NK-92 treated with Interleukin-12 subunit alpha and Interleukin-12 subunit beta, amount 100 ng/mL, for 24 hours (cell line): ENCODE results near the gene TNFAIP8L2.
"Not testable (repeated sequence)": the region's sequence is repeated elsewhere in the genome, so short reads cannot be mapped to it uniquely, and the experiment has no call there.

Experiments used
- DNase-seq: peaks from one replicate; lab custom pipeline; 2025; lab: John Stamatoyannopoulos, UW

Gene TNFAIP8L2

DNA sequence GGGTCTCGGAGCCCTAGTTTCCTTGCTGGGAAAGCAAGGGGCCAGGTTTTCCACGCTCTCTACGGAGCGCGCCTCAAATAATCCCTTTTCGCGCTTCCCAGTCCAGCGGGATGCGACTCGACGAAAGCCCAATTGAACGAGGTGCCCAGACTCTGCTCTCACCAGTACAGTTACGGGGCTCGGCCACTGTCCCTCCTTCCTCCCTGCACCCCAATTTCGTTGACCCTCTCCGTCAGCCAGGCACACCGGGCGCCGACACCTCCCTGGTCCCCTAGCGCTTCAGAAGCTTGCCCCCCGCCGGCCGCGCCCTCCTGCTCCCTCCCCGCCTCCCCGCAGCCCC, 10.4 kb upstream of the TNFAIP8L2 start:
- no peak for DNase-seq

DNA sequence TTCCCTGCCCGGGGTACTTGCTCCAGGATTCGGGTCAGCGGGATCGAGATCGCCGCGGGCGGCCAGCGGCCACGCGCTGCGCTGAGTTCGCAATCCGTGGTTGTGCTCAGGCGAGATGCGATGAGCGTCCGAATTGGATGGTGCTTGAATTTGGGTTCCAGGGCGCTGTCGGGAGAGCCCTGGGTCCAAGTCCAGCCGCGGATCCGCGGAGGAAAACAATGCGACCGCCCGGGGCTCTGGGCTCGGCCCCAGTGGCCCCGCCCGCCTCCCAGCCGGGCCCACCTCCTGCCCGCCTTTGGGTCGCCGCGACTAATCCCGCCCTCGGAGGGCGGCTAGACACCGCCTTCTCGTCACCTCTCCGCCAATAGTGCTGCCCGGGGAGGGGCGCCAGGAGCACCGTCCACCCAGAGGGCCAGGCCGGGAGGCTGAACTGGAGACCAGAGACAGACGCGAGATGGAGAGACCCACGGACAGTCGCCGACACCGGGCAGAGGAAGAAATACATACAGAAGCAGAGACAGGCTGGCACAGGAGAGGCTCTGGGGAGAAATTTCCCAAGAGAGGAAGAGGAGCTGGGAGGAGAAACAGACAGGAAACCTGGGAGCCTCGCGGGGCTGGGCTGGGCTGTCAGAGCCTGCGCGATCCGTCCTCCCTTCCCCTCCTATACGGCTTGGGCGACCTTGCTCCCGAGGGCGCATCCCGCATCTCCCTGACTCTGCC, 9.9 kb upstream of the TNFAIP8L2 start, which contains the start of gene SEMA6C:
TSS of gene SEMA6C (minus strand) at position 220 of the 720 bp plus-strand sequence. CDS start 4,010 bp downstream, outside the sequence.
- DNase-seq: peak; percentile 34

DNA sequence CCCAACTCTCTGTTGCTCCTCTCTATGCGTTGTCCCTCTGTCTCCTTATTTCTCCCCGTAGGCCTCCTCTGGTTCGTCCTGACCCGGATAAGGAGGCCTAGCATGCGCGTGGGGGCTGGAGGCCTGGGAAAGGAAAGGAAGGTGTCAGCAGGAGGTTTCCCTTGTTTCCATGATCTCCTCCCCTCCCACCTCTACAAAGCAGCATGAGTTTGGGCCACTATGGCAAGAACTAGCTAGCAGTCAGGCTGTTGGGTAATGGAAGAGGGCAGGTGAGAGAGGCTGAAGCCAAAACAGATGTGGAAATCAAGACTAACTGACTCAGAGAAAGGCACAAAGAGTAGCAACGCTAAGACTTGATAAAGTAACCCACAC, 9.3 kb upstream of the TNFAIP8L2 start:
- no peak for DNase-seq

DNA sequence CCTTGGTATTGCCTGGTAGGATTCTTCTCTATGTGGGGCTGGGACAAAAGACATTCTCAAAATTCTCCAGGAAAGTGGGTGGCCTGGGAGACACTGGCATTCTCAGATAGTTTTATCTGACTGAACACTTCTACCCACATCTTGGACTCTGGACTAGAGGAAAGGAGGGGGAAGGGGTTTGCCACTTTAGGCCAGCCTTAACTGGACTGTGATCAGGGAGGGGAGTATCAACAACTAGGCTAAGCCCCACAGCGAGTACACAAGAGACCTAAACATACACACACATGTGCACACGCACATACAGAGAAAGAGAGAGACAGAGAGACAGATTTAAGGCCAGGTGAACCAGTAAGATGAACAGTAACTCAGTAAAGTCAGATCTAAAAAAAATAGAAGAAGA, 8.8 kb upstream of the TNFAIP8L2 start:
- no peak for DNase-seq

DNA sequence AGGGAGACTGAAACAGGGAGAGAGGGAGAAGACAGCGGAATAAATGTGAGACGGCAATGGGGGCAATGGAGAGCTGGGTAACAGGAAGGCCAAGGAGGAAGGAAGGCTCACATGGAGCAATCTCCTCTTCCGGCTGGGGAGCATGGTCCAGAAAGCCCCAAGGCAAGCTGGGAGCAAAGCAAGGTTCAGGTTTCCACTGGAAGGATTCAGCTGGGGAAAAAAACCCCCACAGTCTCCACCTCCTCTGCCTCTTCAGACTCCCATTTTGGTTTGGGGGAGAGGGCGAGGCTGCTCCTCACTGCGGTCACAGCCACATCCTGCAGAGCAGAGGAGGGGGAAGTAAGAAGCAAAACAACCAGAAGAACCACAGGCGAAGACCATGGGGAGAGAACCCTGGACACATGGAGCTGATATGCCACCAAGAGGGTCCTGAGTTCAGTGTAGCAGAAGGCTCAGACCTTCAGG, 650 bp downstream of the TNFAIP8L2 start:
- no peak for DNase-seq

DNA sequence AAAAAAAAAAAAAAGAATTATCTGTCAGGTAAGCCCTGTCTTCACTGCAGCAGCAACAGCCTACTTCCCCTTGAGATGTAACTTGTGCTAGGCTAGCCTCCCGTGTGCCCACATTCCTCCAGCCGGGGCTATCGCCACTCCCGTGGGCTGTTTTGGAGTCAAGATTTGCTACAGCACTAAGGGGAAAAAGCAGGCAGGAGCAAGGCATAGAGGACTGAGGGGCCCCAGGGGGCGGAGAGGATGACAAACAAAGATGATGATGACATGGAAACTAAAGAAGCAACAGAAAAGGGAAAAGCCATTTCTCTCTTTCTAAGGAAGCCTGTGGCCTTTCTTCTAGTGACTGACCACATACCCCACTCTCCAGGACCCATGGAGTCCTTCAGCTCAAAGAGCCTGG, 1.9 kb downstream of the TNFAIP8L2 start:
- no peak for DNase-seq

DNA sequence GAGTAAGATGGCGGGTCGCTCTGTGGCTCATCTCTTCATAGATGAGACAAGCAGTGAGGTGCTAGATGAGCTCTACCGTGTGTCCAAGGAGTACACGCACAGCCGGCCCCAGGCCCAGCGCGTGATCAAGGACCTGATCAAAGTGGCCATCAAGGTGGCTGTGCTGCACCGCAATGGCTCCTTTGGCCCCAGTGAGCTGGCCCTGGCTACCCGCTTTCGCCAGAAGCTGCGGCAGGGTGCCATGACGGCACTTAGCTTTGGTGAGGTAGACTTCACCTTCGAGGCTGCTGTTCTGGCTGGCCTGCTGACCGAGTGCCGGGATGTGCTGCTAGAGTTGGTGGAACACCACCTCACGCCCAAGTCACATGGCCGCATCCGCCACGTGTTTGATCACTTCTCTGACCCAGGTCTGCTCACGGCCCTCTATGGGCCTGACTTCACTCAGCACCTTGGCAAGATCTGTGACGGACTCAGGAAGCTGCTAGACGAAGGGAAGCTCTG, 2.4 kb downstream of the TNFAIP8L2 start:
- DNase-seq: no peak

DNA sequence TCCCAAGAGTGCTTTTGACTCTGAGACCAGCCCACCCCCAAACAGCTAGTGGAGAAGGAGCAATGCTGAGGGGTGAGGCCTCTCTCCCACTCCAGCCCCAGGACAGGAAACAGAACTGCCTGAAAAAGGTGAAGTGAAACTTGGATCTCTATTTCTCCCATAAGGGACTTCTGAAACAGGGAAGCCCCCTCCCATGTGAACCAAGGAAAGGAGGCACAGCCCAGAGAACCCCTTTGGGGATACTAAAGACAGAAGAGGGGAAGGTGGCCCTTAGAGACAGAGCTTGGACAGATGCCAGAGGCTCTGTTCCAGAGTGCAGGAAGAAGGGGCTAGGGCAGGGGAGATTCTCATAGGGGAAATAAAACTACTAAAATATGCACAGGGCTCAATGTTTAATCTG, 2.9 kb downstream of the TNFAIP8L2 start:
- DNase-seq: no peak

DNA sequence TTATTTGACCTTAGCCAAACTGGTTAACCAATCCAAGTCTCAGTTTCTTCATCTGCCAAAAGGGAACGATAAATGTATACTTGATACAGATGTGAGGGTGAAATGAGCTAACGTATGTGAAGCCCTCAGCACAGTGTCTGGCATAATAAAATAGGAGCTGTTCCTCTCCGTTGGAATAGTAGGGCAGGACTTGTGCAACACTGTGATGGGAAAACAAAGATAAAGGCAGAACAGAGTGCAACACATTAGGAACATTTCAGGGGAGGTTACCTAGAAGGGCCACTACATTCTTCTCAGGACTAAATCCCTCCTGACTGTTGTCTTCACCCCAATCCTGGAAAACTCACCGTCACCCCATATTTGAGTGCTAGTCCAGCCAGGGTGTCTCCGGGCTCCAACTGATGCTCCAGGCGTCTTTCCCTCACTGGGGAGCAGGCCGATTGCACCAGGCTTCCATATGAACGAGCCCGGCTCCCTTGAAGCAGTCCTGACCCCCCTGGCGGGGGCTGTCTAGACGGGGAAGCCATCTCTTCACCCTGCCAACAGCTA, 8.4 kb downstream of the TNFAIP8L2 start:
- DNase-seq: no peak

DNA sequence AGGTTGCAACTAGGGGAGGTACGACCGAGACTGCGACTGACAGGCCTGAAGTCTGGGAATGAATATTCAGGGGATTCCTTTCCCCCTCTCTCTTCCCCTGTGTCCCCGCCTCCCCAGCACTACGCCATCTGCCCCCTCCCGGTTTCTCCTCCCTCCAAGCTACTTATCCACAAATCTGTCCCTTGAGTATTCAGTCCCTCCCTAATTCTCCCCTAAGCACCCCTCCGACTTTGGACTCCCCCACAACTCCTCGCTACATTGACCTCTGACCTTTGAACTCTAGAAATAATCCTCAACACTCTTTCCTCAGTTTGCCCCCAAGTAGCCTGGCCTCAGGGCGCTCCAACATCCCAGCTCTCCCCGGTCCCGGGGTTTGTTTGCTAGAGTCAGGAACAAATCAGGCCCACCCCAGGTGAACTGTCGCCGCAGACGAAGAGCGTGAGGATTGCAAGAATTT, 8.9 kb downstream of the TNFAIP8L2 start:
- DNase-seq: no peak

DNA sequence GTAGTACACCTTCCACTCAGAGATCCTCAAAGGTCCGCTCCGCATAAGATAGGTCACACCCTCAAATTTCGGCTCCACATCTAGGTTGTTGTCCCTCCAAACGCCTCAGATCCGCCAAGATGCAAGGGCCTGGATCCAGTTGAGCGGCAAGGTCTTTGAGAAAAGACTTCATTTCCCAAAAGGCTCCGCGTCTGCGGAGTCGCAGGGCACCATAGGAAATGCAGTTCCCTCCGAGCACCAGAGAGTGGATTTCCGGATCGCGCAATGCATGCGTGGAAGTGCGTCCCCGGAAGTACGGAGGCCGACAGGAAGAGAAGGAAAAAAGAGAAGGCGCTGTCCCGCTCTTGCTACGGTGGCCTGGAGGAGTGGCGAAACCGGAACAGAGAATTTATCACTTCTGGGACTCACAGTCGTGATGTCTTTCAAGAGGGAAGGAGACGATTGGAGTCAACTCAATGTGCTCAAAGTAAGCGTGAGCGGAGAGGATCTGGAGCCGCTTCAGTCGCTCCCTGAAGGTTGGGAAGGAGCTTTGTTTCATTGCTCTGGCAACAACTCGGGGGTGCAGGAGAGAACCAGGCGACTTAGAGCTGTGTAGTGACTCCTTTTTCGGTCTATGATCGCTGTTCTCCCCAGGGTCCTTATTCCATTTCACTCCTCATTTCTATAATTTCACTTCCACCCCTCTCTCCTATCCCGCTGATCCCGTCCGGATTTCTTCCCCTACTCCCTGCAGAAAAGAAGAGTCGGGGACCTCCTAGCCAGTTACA, 9.5 kb downstream of the TNFAIP8L2 start, which contains the start of the genes LYSMD1 and SCNM1:
TSS of gene LYSMD1 (minus strand) at position 165 of the 767 bp plus-strand sequence. CDS start 644 bp downstream, outside the sequence.
TSS of gene SCNM1 (plus strand) at position 407 of the 767 bp plus-strand sequence. CDS start at position 416, 9 bp downstream.
- DNase-seq: peak; percentile 94

DNA sequence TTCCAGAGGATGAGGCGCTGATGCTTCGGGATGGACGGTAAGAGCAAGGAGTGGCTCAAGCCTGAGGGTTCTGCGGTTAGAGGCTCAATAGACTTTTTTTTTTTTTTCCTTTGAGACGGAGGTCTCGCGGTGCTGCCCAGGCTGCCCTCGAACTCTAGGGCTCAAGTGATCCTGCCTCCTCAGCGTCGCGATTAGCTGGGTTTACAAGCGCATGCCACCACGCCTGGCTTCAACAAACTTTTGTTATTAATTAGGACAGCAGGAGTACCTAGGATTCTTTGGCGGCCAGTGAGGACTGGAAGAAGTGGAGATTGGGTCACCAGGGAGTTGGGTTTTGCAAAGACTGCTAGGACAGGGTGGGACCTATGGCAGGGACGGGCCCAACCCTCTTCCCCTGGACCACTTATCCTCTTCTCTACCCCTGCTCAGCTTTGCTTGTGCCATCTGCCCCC, 10.1 kb downstream of the TNFAIP8L2 start:
- no peak for DNase-seq

DNA sequence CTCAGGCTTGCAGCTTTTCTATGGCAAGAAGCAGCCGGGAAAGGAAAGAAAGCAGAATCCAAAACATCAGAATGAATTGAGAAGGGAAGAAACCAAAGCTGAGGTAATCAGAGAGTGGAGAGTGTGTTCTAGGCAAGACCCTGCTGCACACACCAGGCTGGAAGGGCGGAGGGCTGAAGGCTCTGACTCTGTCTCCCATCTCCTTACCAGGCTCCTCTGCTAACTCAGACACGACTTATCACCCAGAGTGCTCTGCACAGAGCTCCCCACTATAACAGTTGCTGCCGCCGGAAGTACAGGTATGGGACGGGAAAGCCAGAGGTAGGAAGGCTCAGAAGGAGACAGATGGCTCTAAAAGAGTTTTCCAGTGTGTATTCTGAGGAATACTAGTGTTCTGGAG, 10.7 kb downstream of the TNFAIP8L2 start:
- no peak for DNase-seq

DNA sequence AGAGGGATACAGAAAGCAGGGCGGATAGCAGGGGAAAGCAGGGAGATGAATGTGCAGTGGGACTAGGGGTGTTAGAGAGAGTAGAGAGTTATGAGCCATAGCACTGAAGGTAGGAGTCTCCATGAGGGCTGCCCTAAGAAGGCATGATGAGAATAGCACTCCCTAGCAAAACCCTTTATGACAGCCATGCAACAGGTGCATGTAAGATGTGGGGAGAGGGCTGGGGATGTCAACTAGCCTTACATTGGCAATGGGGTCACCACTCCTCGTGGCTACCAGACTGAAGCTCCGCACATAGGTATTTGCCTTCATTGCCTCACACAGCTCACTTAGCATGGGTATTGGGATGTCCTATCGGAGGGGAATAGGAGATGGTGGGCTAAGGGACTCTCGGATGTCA, 14.7 kb downstream of the TNFAIP8L2 start:
- DNase-seq: no peak

DNA sequence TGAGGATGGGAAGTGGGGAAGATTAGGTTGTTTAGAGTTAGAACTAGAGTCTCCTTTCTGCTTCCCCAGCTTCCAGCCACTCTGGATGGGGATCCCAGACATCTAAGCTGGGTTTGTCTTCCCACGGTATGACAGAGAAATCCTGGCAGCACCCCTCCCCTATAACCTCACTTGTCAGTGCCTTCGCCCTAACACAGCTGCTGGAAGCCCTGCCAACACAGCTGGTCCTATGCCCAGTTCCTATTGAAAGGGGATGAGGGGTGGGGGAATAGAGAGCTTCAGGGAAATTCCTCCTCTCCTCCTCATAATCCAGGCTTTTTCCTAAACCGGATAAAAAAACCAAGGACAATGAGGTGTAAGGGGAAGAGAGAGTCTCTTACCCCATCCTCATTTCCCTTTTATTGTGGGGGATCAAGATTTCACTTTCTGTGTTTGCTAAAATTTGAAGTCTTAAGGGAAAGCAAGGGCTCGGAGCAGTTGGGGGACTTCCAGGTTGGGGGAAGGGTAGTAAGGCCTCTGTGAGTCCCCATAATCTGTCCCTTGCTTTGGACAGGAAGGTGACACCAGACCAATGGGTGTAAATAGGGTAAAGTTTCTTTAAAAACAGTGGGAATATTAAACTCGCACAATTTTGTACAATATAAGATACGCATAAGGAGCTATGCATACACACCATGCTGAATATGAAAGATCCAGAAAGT, 18.7 kb downstream of the TNFAIP8L2 start:
- DNase-seq: no peak

DNA sequence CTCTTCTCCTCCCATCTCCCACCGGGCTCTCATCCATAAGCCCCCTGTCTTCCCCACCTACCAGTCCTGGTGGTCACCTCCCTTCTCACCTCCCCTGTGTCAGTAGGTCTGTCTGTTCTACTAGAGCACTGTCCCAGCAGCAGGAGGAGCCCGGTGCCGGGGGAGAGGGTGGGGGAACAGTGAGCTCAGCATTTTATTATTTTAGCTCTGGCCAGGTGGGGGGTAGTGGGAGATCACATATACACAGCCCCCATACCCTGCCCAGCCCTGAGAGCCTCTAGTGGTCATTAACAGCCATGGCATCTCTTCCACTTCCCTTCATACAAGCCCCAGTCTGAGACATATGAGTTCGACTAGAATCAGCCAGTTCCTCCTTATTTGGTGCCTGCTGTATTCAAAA, 19.4 kb downstream of the TNFAIP8L2 start, which contains the start of gene TMOD4:
TSS of gene TMOD4 (minus strand) at position 119 of the 400 bp plus-strand sequence. CDS start 1,106 bp downstream, outside the sequence.
- no peak for DNase-seq

DNA sequence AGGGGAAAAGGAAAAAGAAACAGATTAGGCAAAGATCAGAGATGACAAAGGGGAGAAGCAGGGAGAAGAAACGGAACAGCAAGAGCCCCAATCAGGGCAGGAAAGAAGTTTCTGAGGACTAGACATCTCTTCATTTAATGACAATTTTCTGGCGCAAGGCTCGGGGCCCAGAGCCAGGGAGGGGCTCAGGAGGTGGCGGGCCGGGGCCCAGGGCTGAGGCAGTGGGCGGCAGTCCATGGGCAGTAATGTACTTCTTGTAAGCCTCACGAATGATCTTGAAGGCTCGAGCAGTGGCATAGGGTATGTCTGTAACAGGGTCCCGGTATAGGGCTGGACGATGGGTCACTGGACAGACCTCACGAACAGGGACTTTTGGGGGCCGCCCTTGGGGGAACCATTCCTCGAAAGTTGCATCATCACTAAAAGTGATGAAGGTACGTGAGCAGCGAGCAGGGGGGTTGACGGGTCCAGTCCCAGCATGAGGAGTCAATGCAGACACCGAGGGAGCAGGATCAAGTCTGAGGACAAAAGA, 20.1 kb downstream of the TNFAIP8L2 start:
- no peak for DNase-seq

DNA sequence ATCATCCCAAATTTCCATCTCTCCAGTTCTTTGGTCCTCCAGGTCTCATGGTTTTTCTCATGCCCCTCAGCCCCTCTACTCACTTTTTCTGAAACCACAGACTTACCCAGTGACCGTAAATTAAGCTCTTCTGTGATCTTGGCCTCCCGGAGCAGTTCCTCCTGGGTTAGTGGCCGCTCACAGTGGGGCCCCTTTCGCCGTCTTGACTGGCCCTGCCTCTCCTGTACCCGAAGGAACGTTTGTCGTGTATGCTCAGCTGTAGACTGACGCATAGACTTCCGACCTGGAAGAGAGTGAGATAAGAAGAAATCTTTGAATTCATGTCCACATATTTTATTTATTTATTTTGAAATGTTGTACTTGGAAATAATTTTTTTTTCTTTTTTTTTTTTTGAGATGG, 27.8 kb downstream of the TNFAIP8L2 start:
- DNase-seq: no peak

DNA sequence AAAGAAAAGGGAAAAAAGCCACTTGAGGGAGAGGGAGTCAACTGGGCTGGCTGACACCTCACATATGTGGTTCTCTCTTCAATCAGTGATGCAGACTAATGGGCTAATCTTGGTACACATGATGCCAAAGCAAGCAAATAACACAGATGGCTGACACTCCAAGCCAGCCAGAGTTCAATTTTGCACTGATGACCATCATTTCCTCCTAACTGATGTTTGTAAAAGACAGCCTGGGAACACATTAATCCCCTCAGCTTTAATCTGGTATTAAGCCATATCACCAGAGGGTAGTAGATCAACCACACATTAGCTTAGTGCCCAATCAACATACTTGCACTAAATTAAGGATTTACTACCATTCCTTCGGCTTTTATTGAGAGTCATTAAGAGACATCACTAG, 30.8 kb downstream of the TNFAIP8L2 start:
- DNase-seq: no peak

DNA sequence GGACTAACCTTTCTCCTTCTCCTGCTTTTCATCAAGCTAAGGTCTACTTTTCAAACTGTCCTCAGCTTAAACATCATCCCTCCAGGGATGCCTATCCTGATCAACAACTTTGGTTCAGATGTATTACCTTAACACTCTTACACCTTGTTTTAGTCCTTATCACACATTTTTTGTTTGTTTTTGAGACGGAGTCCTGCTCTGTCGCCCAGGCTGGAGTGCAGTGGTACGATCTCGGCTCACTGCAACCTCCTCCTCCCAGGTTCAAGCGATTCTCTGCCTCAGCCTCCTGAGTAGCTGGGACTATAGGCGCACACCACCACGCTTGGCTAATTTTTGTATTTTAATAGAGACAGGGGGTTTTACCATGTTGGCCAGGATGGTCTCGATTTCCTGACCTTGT, 32.2 kb downstream of the TNFAIP8L2 start:
- DNase-seq: not testable (repeated sequence)

DNA sequence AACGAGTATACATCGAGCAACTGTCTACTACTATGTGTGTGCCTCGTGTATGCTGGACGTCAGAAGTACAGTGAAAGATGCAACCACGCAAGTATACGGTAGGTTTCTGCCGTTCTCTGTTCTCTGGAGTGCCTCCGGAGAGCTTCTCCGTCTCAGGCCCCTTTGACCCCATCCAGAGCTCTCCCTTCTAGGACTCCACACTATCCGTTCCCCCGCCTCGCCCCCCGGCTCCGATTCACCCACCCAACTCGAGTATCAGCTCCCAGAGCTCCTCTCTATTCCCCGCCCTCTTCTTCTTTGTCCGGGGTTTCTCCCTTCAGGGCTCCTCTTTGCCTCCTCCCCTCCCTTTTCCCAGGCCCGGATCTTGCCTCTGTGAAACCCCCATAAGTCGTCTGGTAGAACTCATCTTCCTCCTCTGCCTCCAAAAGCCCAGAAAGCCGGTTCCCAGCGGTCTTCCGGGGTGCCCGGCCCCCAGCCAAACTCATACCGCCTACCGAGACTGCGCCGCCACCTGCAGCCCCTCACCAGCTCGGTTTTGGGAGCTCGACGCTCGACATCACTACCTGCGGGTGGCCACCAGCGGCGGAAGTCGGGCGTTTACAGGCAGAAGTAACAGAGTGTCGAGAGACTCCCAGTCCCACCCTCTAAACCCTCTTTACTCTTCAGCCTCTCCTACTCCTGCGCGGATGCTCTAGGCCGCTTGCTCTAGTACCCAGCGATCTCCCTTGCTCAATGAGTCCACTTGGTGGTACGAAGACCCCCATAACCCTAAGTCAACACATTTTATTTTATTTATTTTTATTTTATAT, 33.4 kb downstream of the TNFAIP8L2 start, which contains the start of gene VPS72:
TSS of gene VPS72 (minus strand) at position 561 of the 809 bp plus-strand sequence. CDS start at position 485, 76 bp downstream.
- DNase-seq: peak; percentile 75
